ENCODE measurements around the gene STIMATE. TPM values are rescaled to one million over a fixed set of nuclear protein-coding genes. Genes with fewer than 3 reads are reported as not detected.

STIMATE gene
- total RNA-seq, 1 donor from 2014 or later: 10.2 TPM

DNA sequence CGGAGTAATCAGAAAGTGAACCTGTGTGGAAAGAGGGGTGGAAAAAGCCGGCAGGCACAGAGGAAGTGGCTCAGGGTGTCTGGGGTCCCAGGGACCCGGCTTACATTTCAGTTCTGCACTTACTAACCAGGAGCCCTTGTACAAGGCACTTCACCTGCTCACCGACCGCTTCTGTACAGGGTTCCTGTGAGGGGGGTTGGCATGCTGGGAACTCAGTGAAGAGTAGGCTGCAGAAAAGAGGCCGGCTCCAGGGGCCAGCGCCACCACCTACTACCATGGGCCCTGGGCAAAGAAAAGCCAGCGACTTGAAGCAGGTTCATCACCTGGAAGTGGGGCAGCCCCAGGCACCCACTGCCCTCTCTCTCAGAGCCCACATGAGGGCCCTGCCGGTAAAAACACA is 6.2 kb downstream of the STIMATE start:
- no peaks in the 10 kb centered on the region for H3K36me3 ChIP-seq
- H3F3A ChIP-seq (ENCODE audit: low read depth): no peaks in the 10 kb centered on the region
- H3K4me2 ChIP-seq: no peak overlapping the region
- H3K27ac ChIP-seq: no peak overlapping the region
- H3K9ac ChIP-seq: no peak overlapping the region
- H2AFZ ChIP-seq (replicated peaks): no peak overlapping the region
- Mint-ChIP-seq H3K9me3 (no peaks in the 10 kb centered on the region), H3K4me1 (peaks cover 5% of the 10 kb centered on the region), H3K4me3 (no peak overlapping the region), H3K27ac (no peak overlapping the region), H3K27me3 (ENCODE audit: insufficient read depth, low read depth) (peaks cover 5% of the 10 kb centered on the region), H3K36me3 (peaks cover 3% of the 10 kb centered on the region)
- TF ChIP-seq EZH2 (IDR thresholded peaks at IDR 0.05): no peak
- H3K9me3 ChIP-seq (ENCODE audit: low read depth): no peaks in the 10 kb centered on the region
- no peak overlapping the region for H3K4me3 ChIP-seq
- peaks cover 2% of the 10 kb centered on the region for H3K4me1 ChIP-seq
- H3K79me2 ChIP-seq (ENCODE audit: low read depth): peaks cover 22% of the 10 kb centered on the region
- DNase-seq (ENCODE audit: low spot score): no peak
- H4K20me1 ChIP-seq (ENCODE audit: low read depth): peaks cover 14% of the 10 kb centered on the region
- H3K27me3 ChIP-seq: no peaks in the 10 kb centered on the region

DNA sequence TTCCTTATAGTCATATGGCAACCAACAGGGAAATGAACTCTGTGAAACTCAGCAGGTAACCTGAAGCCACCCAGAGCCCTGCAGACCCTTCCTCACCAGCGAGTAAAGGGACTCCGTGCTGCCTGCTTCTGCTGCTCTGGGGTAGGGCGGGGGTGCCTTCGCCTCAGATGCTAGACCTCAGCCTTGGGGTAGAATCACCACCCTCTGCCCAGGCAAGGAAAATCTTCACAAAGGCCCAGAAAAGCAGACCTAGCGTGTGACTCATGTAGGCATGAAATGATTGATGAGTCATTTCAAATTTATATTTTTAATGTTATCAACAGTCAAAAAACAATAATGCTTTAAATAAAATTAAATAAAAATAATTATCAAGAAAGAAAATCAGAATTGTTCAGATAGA is 6.6 kb downstream of the STIMATE start:
- no peak overlapping the region for H3K4me3 Mint-ChIP-seq
- H3K4me3 ChIP-seq: no peak overlapping the region
- H3K27ac ChIP-seq: no peak overlapping the region
- H3K27me3 Mint-ChIP-seq (ENCODE audit: insufficient read depth, low read depth): peaks cover 4% of the 10 kb centered on the region
- no peak overlapping the region for H2AFZ ChIP-seq (replicated peaks)
- H3K79me2 ChIP-seq (ENCODE audit: low read depth): peaks cover 18% of the 10 kb centered on the region
- no peak for DNase-seq (ENCODE audit: low spot score)
- H3K36me3 Mint-ChIP-seq: peaks cover 5% of the 10 kb centered on the region
- no peaks in the 10 kb centered on the region for H3K9me3 ChIP-seq (ENCODE audit: low read depth)
- TF ChIP-seq EZH2 (IDR thresholded peaks at IDR 0.05) (no peak), EZH2phosphoT487 (IDR thresholded peaks at IDR 0.05) (no peak)
- TF ChIP-seq, protein P1, sequence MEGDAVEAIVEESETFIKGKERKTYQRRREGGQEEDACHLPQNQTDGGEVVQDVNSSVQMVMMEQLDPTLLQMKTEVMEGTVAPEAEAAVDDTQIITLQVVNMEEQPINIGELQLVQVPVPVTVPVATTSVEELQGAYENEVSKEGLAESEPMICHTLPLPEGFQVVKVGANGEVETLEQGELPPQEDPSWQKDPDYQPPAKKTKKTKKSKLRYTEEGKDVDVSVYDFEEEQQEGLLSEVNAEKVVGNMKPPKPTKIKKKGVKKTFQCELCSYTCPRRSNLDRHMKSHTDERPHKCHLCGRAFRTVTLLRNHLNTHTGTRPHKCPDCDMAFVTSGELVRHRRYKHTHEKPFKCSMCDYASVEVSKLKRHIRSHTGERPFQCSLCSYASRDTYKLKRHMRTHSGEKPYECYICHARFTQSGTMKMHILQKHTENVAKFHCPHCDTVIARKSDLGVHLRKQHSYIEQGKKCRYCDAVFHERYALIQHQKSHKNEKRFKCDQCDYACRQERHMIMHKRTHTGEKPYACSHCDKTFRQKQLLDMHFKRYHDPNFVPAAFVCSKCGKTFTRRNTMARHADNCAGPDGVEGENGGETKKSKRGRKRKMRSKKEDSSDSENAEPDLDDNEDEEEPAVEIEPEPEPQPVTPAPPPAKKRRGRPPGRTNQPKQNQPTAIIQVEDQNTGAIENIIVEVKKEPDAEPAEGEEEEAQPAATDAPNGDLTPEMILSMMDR (IDR thresholded peaks at IDR 0.05): no peak
- H3F3A ChIP-seq (ENCODE audit: low read depth): no peaks in the 10 kb centered on the region
- no peaks in the 10 kb centered on the region for H3K27me3 ChIP-seq
- no peak overlapping the region for H3K27ac Mint-ChIP-seq
- peaks cover under 1% of the 10 kb centered on the region for H3K4me1 Mint-ChIP-seq
- no peak overlapping the region for H3K4me2 ChIP-seq
- H3K36me3 ChIP-seq: no peaks in the 10 kb centered on the region
- no peaks in the 10 kb centered on the region for H3K9me3 Mint-ChIP-seq
- peaks cover 14% of the 10 kb centered on the region for H4K20me1 ChIP-seq (ENCODE audit: low read depth)
- no peaks in the 10 kb centered on the region for H3K4me1 ChIP-seq
- H3K9ac ChIP-seq: no peak overlapping the region

DNA sequence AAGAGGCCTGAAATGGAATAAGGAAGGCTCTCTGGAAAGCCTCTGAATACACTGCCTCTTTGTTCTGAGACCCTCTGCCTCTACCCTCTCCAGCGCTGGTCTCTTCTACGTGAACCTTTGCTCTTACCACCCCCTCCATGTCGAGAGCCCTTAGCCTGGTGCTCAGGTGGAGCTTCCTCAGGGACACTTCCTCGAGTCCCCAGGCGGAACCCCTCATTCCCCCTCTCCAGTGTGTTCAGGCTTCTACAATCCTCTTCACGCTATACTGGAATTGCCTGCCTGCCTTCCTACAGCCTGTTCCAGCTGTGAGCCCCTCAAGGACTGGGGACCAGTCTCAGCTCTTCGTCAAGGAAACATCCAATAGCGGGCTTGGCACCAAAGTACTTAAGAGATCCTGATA is 7.4 kb downstream of the STIMATE start:
- Mint-ChIP-seq H3K27me3 (ENCODE audit: insufficient read depth, low read depth) (peaks cover 3% of the 10 kb centered on the region), H3K27ac (no peak overlapping the region), H3K9me3 (no peaks in the 10 kb centered on the region), H3K4me3 (no peak overlapping the region), H3K4me1 (no peaks in the 10 kb centered on the region), H3K36me3 (peaks cover 13% of the 10 kb centered on the region)
- H3K36me3 ChIP-seq: no peaks in the 10 kb centered on the region
- no peaks in the 10 kb centered on the region for H3K27me3 ChIP-seq
- no peak overlapping the region for H3K4me2 ChIP-seq
- no peaks in the 10 kb centered on the region for H3F3A ChIP-seq (ENCODE audit: low read depth)
- H2AFZ ChIP-seq (replicated peaks): no peak overlapping the region
- H3K79me2 ChIP-seq (ENCODE audit: low read depth): peaks cover 10% of the 10 kb centered on the region
- TF ChIP-seq, protein P1 (IDR thresholded peaks at IDR 0.05): no peak
- TF ChIP-seq EZH2phosphoT487 (IDR thresholded peaks at IDR 0.05): no peak
- no peak for TF ChIP-seq EZH2 (IDR thresholded peaks at IDR 0.05)
- H3K9me3 ChIP-seq (ENCODE audit: low read depth): no peaks in the 10 kb centered on the region
- no peak overlapping the region for H3K27ac ChIP-seq
- H3K9ac ChIP-seq: no peak overlapping the region
- H3K4me3 ChIP-seq: no peak overlapping the region
- DNase-seq (ENCODE audit: low spot score): no peak
- no peaks in the 10 kb centered on the region for H3K4me1 ChIP-seq
- peaks cover 14% of the 10 kb centered on the region for H4K20me1 ChIP-seq (ENCODE audit: low read depth)

DNA sequence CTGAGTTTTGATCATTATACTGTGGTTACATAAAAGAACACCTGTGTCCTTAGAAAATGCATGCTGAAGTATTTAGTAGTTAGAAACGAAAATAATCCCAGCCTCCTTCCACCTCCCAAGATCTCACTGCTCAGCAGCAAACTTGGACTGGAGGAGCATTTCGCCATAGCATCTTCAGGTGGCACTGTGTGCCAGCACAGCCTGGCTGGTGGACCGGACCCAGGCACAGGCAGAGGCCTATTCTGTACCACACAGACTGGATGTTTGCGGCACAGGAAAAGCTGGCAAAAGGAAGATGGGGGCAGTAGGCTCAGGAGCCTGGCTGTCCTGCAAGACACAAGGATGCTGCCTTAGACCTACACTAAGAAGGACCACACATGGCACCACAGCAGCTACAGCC is 10.2 kb downstream of the STIMATE start:
- H3K36me3 Mint-ChIP-seq: peaks cover 11% of the 10 kb centered on the region
- H3K4me1 ChIP-seq: no peaks in the 10 kb centered on the region
- H3K27me3 Mint-ChIP-seq (ENCODE audit: insufficient read depth, low read depth): peaks cover 3% of the 10 kb centered on the region
- no peak overlapping the region for H2AFZ ChIP-seq (replicated peaks)
- no peak overlapping the region for H3K9ac ChIP-seq
- no peaks in the 10 kb centered on the region for H3K27me3 ChIP-seq
- no peak for DNase-seq (ENCODE audit: low spot score)
- H3K27ac Mint-ChIP-seq: no peak overlapping the region
- no peak overlapping the region for H3K4me3 Mint-ChIP-seq
- H3K27ac ChIP-seq: no peak overlapping the region
- no peaks in the 10 kb centered on the region for H3K36me3 ChIP-seq
- no peaks in the 10 kb centered on the region for H3K9me3 ChIP-seq (ENCODE audit: low read depth)
- peaks cover 3% of the 10 kb centered on the region for H3K4me1 Mint-ChIP-seq
- no peaks in the 10 kb centered on the region for H3K9me3 Mint-ChIP-seq
- TF ChIP-seq, protein P1 (IDR thresholded peaks at IDR 0.05): no peak
- TF ChIP-seq EZH2phosphoT487 (IDR thresholded peaks at IDR 0.05): no peak
- no peak for TF ChIP-seq EZH2 (IDR thresholded peaks at IDR 0.05)
- peaks cover 4% of the 10 kb centered on the region for H4K20me1 ChIP-seq (ENCODE audit: low read depth)
- no peaks in the 10 kb centered on the region for H3F3A ChIP-seq (ENCODE audit: low read depth)
- H3K4me3 ChIP-seq: no peak overlapping the region
- H3K79me2 ChIP-seq (ENCODE audit: low read depth): peaks cover 3% of the 10 kb centered on the region
- H3K4me2 ChIP-seq: no peak overlapping the region

Data from neural progenitor cell (in vitro differentiated cells).